Peyer's patch (tissue), 4 donors: Measurements from ENCODE around the gene CXXC5. TPM values are rescaled to one million over a fixed set of nuclear protein-coding genes. Genes with fewer than 3 reads are reported as not detected.

Experiments used
- DNase-seq, 3 donors: peaks; one replicate each; pipeline ENCODE4 v3.0.0-alpha.2; 2017 to 2019
- H3K27ac ChIP-seq, 4 donors: fragments of 200-600 bp; sonication (generic); one replicate each; pipeline ENCODE4 v1.5.1; 2016 to 2019
- H3K27me3 ChIP-seq, 2 donors: fragments of 200-600 bp; sonication (generic); one replicate each; pipeline ENCODE4 v1.5.1; 2019
- H3K36me3 ChIP-seq, 3 donors: fragments of 200-600 bp; sonication (generic); one replicate each; pipeline ENCODE4 v1.5.1; 2016 to 2019
- H3K4me1 ChIP-seq, 4 donors: fragments of 200-600 bp; sonication (generic); one replicate each; pipeline ENCODE4 v1.5.1; 2016 to 2019
- H3K4me3 ChIP-seq, 4 donors: fragments of 200-600 bp; sonication (generic); 1 replicate in 3 of 4; 2 replicates in 1 of 4; pipeline ENCODE4 v1.5.1; 2016 to 2019; ENCODE audit warnings: mild to moderate bottlenecking in 1 of 4
- H3K9me3 ChIP-seq, 4 donors: fragments of 200-600 bp; sonication (generic); one replicate each; pipeline ENCODE4 v1.5.1; 2016 to 2019; ENCODE audit warnings: mild to moderate bottlenecking in 1 of 4
- POLR2A ChIP-seq, 2 donors: fragments of 450-650 bp; IDR thresholded peaks; one replicate each; pipeline ENCODE4 v1.5.1; 2017; ENCODE audit warnings: antibody characterized with exemption in 2 of 2, mild to moderate bottlenecking in 2 of 2, moderate library complexity in 2 of 2
- total RNA-seq, 4 donors: library from RNA; depleted of rRNA; stranded (reverse); fragments of >200 nt; gene quantifications; one replicate each; pipeline ENCODE4 v1.1.0, GENCODE V29; 2016
- TF ChIP-seq, protein P1 (sequence below), 6 experiments: fragments of 450-650 bp in 4 of 6; fragments of 200-600 bp in 2 of 6; sonication (generic) in 1 of 6; IDR thresholded peaks; one replicate each; pipeline ENCODE4 v1.5.1; 2017 to 2019; ENCODE audit warnings: antibody characterized with exemption in 6 of 6, mild to moderate bottlenecking in 3 of 6, moderate library complexity in 1 of 6

The CXXC5 gene
- total RNA-seq, 4 donors from 2014 or later = 21.7 to 49.5 (median 30.9) TPM

DNA sequence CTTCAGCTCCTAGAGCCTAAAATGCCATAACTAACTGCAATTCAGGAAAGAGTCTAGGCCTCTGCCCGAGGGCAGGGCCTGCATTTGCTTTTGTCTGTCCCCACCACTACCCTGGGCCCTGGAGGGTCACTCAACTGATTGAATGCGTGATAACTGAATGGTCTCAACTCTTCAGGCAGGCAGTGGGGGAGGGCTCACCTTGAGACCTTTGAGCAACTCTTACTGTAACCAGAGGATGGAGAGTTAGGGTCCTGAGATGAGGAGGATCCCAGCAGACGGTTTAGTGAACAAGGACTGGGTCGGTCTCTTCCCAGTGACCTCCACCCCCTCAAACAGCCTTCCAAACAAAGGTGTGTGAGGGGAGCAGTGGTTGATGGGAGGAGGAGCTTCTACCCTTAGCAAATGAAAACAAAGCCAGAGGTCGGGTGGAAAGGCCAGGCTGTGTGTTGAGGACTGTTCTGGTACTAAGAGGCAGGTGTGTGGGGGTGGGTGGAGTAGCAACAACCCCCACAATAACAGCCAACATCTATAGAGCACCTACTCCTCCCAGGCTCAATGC, 59.4 kb downstream of the CXXC5 start:
- H3K27ac ChIP-seq = no peak overlapping the region
- H3K9me3 ChIP-seq = no peaks in the 10 kb centered on the region
- no peak for DNase-seq

DNA sequence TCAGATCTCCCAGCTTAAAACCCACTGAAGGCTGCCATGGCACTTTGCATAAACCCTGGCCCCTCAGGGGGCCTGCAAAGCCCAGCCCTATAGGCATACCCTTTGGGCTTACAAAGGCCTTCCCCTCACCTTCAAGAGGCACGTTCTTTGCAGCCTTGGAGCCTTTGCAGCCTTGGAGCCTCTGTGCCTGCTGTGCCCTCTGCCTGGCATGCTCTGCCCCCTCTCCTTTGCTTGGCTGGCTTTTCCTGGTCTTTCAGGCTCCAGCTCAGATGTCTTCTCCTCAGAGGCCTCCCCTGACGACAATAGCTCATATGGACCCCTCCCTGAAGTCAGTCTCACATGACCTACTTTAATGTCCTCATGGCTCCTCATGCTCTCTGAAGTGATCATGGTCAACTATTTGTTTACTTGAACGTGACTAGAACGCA, 60.3 kb downstream of the CXXC5 start:
- peak overlapping the region in 1 of 4 donors; percentile 60 for H3K27ac ChIP-seq
- TF ChIP-seq, protein P1, sequence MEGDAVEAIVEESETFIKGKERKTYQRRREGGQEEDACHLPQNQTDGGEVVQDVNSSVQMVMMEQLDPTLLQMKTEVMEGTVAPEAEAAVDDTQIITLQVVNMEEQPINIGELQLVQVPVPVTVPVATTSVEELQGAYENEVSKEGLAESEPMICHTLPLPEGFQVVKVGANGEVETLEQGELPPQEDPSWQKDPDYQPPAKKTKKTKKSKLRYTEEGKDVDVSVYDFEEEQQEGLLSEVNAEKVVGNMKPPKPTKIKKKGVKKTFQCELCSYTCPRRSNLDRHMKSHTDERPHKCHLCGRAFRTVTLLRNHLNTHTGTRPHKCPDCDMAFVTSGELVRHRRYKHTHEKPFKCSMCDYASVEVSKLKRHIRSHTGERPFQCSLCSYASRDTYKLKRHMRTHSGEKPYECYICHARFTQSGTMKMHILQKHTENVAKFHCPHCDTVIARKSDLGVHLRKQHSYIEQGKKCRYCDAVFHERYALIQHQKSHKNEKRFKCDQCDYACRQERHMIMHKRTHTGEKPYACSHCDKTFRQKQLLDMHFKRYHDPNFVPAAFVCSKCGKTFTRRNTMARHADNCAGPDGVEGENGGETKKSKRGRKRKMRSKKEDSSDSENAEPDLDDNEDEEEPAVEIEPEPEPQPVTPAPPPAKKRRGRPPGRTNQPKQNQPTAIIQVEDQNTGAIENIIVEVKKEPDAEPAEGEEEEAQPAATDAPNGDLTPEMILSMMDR (IDR thresholded peaks at IDR 0.05) = no peak
- no peak for TF ChIP-seq POLR2A (IDR thresholded peaks at IDR 0.05)
- DNase-seq = no peak

More for the DNA sequence above, 59.4 kb downstream of the CXXC5 start:
- TF ChIP-seq, protein P1 (IDR thresholded peaks at IDR 0.05) = no peak
- no peak for TF ChIP-seq POLR2A (IDR thresholded peaks at IDR 0.05)
- H3K4me1 ChIP-seq = peaks cover 0 to 32% (median 23%) of the 10 kb centered on the region in 4 donors
- no peaks in the 10 kb centered on the region for H3K27me3 ChIP-seq
- no peaks in the 10 kb centered on the region for H3K36me3 ChIP-seq
- H3K4me3 ChIP-seq = no peak overlapping the region

DNA sequence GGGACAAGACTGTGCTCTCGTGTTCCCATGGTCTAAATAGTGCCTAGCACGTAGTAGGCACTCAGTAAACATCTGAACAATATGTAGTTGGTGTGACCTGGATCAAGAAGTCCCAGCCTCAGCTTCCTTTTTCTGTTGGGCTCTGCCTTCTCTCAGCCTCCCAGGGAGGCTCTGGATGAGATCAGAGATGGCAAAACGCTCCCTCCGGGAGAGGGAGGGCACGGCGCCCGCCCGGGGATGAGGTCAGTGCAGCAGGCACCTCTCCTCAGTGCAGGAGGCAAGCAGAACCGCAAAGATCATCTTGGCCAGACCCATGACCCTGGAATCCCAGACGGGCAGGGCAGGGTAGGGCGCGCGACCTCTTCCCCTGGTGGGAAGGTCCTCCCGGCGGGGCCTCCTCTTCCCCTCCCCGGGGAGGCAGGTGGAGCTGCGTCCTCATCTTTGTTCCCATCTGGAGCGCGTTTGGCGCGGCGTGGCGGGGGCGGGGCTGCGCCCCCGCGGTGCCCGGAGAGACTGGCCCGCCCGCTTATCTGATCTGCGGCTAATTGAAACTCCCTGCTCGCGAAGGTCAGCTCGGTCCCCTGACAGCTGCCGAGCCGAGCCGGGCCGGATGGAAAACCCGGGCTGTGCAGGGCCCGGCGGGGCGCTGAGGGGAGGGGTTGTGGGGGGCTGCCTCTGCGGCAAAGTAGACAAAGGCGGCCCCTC, 60.9 kb downstream of the CXXC5 start:
- Histone ChIP-seq H3K27me3 (no peaks in the 10 kb centered on the region), H3K36me3 (no peaks in the 10 kb centered on the region), H3K27ac (peak overlapping the region in 3 of 4 donors; percentile 60 to 70 (median 67)), H3K4me3 (peak overlapping the region; percentile 27 to 61 (median 47)), H3K9me3 (no peaks in the 10 kb centered on the region), H3K4me1 (peaks cover 0 to 32% (median 23%) of the 10 kb centered on the region in 4 donors)
- no peak for TF ChIP-seq POLR2A (IDR thresholded peaks at IDR 0.05)
- TF ChIP-seq, protein P1 (IDR thresholded peaks at IDR 0.05) = no peak
- DNase-seq = peak in 2 of 3 donors; percentile 34 to 60

More for the DNA sequence above, 60.3 kb downstream of the CXXC5 start:
- H3K4me3 ChIP-seq = no peak overlapping the region
- no peaks in the 10 kb centered on the region for H3K36me3 ChIP-seq
- H3K9me3 ChIP-seq = no peaks in the 10 kb centered on the region
- peaks cover 0 to 32% (median 23%) of the 10 kb centered on the region in 4 donors for H3K4me1 ChIP-seq
- H3K27me3 ChIP-seq = no peaks in the 10 kb centered on the region

DNA sequence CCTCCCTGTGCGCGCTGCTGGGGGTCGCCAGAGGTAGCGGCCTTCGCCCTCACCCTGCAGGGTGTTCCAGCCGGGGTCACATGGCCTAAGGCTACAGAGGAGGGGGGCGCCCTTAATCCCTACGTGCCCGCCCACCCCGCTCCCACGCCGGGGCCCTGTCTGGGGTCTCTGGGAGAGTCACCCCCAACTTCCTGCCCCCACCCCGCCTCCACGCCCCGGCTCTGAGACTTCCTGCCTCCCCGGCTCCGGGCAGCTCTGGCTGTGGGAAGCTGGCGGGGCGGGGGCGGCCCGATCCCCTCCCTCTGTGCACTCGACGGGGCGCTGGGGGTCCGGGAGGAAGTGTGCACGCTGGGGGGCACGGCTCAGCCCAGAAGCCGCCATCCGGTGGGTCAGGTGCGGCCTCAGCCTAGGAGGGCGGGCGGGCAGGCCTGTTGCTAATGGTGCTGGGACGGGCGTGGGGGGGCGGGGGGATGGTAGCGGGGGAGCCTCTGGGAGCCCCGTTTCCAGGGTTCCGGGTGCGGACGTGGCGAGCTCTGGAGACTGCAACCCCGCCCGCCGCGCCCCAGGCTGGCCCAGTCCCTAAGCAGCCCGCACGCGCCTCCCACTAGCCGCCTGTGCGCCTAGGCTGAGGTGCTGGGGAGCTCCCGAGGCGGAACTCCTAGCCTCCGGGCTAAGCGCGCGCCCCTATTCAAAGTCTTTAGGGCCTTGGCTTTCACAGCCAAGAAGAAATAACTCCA, 61.6 kb downstream of the CXXC5 start:
- Histone ChIP-seq H3K27me3 (no peaks in the 10 kb centered on the region), H3K4me1 (peaks cover 0 to 32% (median 23%) of the 10 kb centered on the region in 4 donors), H3K27ac (peak overlapping the region; percentile 28 to 70 (median 64)), H3K9me3 (no peaks in the 10 kb centered on the region), H3K36me3 (no peaks in the 10 kb centered on the region), H3K4me3 (peak overlapping the region; percentile 27 to 61 (median 47))
- peak; percentile 53 to 62 (median 61) for DNase-seq
- TF ChIP-seq, protein P1 (IDR thresholded peaks at IDR 0.05) = no peak
- TF ChIP-seq POLR2A (IDR thresholded peaks at IDR 0.05) = no peak

DNA sequence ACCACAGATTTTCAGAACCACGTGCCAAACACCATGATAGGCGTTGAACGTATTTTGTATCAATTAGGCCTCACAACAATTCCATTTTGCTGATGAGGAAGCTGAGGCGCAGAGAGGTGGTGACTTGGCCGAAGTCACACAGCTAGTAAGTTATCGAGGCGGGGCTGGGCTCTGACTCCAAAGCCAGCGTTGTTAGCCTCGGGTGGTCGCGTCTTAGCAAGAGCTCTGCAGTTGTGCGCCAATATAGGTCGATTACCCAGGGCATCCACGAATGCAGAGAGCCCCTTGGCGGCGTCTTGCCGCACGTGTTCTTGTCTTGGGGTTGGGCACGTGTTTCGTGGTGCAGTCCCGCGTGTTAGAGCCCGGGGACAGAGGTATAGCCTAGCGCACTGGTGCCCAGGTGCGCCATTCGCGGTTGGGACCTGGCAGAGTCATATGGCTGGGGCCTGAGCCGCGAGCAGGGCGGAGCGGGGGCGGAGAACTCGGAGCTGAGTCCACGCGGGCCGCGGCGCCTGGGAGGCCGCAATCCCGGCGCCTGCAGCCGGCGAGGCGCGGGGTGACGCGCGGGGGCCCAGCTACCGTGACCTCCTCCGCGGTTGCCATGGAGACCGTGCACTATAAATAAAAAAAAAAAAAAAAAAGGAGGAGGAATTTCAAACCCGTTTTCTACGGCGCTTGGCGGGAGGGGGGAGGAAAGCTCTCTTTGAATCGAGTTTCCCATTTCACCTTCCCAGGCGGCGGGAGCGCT, 62.3 kb downstream of the CXXC5 start:
- Histone ChIP-seq H3K9me3 (no peaks in the 10 kb centered on the region), H3K4me3 (peak overlapping the region; percentile 42 to 61 (median 54)), H3K27me3 (no peaks in the 10 kb centered on the region), H3K36me3 (no peaks in the 10 kb centered on the region), H3K27ac (peak overlapping the region; percentile 28 to 70 (median 64)), H3K4me1 (peaks cover 0 to 32% (median 23%) of the 10 kb centered on the region in 4 donors)
- TF ChIP-seq, protein P1 (IDR thresholded peaks at IDR 0.05) = no peak
- TF ChIP-seq POLR2A (IDR thresholded peaks at IDR 0.05) = no peak
- peak; percentile 60 to 72 (median 63) for DNase-seq
